ENCODE data around the gene APBB1. TPM values are rescaled to one million over a fixed set of nuclear protein-coding genes. Genes with fewer than 3 reads are reported as not detected.

Gene APBB1
- total and polyA plus RNA-seq, 9 of the 15 experiments (the other 6 are each of a cell fraction or from before 2014, with no cell fraction given): 0.04 to 0.73 (median 0.40) TPM

DNA sequence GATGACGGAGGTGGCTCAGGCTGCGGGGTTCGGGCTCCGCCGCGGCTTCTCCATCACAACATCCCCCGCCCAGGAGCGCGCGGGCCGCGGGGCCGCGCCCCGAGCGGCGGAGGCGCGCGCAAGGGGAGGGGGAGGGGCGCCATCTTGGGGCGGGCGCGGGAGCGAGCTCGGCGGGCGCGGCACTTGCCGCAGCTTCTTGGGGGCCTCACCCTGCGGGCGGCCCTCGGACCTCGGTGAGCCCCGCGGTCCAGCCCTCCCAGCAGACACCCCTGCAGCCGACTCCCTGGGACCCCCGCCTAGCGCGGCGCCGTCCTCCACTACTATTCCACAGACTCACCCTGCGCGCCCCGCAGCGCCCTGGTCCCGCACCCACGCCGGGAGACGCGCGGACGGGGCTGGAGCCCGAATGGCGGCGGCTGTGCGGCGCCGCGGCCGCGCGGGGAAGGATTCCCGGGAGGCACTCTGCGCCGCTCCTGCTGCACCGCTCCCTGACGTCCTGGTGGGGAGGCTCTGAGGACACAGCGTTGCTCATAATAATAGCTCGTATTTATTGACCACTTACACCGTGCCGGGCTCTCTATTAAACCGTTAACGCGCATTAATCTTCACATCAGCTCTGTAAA lies at the start of gene APBB1 (continued):
- TF ChIP-seq, protein P1, sequence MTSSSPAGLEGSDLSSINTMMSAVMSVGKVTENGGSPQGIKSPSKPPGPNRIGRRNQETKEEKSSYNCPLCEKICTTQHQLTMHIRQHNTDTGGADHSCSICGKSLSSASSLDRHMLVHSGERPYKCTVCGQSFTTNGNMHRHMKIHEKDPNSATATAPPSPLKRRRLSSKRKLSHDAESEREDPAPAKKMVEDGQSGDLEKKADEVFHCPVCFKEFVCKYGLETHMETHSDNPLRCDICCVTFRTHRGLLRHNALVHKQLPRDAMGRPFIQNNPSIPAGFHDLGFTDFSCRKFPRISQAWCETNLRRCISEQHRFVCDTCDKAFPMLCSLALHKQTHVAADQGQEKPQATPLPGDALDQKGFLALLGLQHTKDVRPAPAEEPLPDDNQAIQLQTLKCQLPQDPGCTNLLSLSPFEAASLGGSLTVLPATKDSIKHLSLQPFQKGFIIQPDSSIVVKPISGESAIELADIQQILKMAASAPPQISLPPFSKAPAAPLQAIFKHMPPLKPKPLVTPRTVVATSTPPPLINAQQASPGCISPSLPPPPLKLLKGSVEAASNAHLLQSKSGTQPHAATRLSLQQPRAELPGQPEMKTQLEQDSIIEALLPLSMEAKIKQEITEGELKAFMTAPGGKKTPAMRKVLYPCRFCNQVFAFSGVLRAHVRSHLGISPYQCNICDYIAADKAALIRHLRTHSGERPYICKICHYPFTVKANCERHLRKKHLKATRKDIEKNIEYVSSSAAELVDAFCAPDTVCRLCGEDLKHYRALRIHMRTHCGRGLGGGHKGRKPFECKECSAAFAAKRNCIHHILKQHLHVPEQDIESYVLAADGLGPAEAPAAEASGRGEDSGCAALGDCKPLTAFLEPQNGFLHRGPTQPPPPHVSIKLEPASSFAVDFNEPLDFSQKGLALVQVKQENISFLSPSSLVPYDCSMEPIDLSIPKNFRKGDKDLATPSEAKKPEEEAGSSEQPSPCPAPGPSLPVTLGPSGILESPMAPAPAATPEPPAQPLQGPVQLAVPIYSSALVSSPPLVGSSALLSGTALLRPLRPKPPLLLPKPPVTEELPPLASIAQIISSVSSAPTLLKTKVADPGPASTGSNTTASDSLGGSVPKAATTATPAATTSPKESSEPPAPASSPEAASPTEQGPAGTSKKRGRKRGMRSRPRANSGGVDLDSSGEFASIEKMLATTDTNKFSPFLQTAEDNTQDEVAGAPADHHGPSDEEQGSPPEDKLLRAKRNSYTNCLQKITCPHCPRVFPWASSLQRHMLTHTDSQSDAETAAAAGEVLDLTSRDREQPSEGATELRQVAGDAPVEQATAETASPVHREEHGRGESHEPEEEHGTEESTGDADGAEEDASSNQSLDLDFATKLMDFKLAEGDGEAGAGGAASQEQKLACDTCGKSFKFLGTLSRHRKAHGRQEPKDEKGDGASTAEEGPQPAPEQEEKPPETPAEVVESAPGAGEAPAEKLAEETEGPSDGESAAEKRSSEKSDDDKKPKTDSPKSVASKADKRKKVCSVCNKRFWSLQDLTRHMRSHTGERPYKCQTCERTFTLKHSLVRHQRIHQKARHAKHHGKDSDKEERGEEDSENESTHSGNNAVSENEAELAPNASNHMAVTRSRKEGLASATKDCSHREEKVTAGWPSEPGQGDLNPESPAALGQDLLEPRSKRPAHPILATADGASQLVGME (CRISPR knock-in tag; IDR thresholded peaks at IDR 0.05): 0 out of 2 replicates have a peak, but pooled peaks have one; percentile 27
- no peak for TF ChIP-seq MYNN (IDR thresholded peaks at IDR 0.05)
- TF ChIP-seq MYNN (CRISPR knock-in tag; IDR thresholded peaks at IDR 0.05): no peak
- TF ChIP-seq, protein P2, sequence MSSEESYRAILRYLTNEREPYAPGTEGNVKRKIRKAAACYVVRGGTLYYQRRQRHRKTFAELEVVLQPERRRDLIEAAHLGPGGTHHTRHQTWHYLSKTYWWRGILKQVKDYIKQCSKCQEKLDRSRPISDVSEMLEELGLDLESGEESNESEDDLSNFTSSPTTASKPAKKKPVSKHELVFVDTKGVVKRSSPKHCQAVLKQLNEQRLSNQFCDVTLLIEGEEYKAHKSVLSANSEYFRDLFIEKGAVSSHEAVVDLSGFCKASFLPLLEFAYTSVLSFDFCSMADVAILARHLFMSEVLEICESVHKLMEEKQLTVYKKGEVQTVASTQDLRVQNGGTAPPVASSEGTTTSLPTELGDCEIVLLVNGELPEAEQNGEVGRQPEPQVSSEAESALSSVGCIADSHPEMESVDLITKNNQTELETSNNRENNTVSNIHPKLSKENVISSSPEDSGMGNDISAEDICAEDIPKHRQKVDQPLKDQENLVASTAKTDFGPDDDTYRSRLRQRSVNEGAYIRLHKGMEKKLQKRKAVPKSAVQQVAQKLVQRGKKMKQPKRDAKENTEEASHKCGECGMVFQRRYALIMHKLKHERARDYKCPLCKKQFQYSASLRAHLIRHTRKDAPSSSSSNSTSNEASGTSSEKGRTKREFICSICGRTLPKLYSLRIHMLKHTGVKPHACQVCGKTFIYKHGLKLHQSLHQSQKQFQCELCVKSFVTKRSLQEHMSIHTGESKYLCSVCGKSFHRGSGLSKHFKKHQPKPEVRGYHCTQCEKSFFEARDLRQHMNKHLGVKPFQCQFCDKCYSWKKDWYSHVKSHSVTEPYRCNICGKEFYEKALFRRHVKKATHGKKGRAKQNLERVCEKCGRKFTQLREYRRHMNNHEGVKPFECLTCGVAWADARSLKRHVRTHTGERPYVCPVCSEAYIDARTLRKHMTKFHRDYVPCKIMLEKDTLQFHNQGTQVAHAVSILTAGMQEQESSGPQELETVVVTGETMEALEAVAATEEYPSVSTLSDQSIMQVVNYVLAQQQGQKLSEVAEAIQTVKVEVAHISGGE (CRISPR knock-in tag; IDR thresholded peaks at IDR 0.05): peak in 1 of 3 experiments; percentile 78; a peak in 2 of 6 replicates
- TF ChIP-seq, protein P3, sequence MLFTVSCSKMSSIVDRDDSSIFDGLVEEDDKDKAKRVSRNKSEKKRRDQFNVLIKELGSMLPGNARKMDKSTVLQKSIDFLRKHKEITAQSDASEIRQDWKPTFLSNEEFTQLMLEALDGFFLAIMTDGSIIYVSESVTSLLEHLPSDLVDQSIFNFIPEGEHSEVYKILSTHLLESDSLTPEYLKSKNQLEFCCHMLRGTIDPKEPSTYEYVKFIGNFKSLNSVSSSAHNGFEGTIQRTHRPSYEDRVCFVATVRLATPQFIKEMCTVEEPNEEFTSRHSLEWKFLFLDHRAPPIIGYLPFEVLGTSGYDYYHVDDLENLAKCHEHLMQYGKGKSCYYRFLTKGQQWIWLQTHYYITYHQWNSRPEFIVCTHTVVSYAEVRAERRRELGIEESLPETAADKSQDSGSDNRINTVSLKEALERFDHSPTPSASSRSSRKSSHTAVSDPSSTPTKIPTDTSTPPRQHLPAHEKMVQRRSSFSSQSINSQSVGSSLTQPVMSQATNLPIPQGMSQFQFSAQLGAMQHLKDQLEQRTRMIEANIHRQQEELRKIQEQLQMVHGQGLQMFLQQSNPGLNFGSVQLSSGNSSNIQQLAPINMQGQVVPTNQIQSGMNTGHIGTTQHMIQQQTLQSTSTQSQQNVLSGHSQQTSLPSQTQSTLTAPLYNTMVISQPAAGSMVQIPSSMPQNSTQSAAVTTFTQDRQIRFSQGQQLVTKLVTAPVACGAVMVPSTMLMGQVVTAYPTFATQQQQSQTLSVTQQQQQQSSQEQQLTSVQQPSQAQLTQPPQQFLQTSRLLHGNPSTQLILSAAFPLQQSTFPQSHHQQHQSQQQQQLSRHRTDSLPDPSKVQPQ (CRISPR knock-in tag; IDR thresholded peaks at IDR 0.05; ENCODE audit: borderline replicate concordance): no peak
- TF ChIP-seq POLR2AphosphoS2 (IDR thresholded peaks at IDR 0.05; ENCODE audit: low read length): no peak
- TF ChIP-seq, protein P4, sequence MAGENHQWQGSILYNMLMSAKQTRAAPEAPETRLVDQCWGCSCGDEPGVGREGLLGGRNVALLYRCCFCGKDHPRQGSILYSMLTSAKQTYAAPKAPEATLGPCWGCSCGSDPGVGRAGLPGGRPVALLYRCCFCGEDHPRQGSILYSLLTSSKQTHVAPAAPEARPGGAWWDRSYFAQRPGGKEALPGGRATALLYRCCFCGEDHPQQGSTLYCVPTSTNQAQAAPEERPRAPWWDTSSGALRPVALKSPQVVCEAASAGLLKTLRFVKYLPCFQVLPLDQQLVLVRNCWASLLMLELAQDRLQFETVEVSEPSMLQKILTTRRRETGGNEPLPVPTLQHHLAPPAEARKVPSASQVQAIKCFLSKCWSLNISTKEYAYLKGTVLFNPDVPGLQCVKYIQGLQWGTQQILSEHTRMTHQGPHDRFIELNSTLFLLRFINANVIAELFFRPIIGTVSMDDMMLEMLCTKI (IDR thresholded peaks at IDR 0.05; ENCODE audit: partially characterized antibody): no peak
- TF ChIP-seq MCM7 (IDR thresholded peaks at IDR 0.05): no peak
- no peak for TF ChIP-seq NFATC3 (IDR thresholded peaks at IDR 0.05)
- TF ChIP-seq JUN (IDR thresholded peaks at IDR 0.05; ENCODE audit: borderline replicate concordance, low read depth, low read length): no peak
- TF ChIP-seq JUN (CRISPR knock-in tag; IDR thresholded peaks at IDR 0.05; ENCODE audit: borderline replicate concordance): no peak
- TF ChIP-seq RUNX1 (IDR thresholded peaks at IDR 0.05; ENCODE audit: low read depth): no peak
- TF ChIP-seq ZNF436 (CRISPR knock-in tag; IDR thresholded peaks at IDR 0.05): no peak
- no peak for TF ChIP-seq TCF3 (CRISPR knock-in tag; IDR thresholded peaks at IDR 0.05)
- TF ChIP-seq SNIP1 (IDR thresholded peaks at IDR 0.05; ENCODE audit: low read depth): no peak

Data from K562 (cell line).